Adrenal gland (tissue), 5 donors: ENCODE results near the gene DNAJC5.

ENCODE experiments used
- POLR2A ChIP-seq, 2 donors: fragments of 450-650 bp; IDR thresholded peaks; one replicate each; pipeline ENCODE4 v1.6.1; 2017; ENCODE audit warnings: antibody characterized with exemption in 2 of 2, mild to moderate bottlenecking in 2 of 2, moderate library complexity in 1 of 2
- TF ChIP-seq, protein P1 (sequence below), 6 experiments: fragments of 450-650 bp in 4 of 6; fragments of 200-600 bp in 2 of 6; sonication (generic) in 1 of 6; IDR thresholded peaks; 1 replicate in 5 of 6; 2 replicates in 1 of 6; pipeline versions ENCODE4 v1.5.1 to v1.8.0; 2016 to 2021; ENCODE audit warnings: antibody characterized with exemption in 6 of 6, mild to moderate bottlenecking in 2 of 6, moderate library complexity in 1 of 6
- donor health status: DM: no; HTN: no; CAD: no.

GRCh38 chr20:63935447-63935846, 40.5 kb downstream of the DNAJC5 start:
- TF ChIP-seq POLR2A (IDR thresholded peaks at IDR 0.05), result no peak
- TF ChIP-seq, protein P1, sequence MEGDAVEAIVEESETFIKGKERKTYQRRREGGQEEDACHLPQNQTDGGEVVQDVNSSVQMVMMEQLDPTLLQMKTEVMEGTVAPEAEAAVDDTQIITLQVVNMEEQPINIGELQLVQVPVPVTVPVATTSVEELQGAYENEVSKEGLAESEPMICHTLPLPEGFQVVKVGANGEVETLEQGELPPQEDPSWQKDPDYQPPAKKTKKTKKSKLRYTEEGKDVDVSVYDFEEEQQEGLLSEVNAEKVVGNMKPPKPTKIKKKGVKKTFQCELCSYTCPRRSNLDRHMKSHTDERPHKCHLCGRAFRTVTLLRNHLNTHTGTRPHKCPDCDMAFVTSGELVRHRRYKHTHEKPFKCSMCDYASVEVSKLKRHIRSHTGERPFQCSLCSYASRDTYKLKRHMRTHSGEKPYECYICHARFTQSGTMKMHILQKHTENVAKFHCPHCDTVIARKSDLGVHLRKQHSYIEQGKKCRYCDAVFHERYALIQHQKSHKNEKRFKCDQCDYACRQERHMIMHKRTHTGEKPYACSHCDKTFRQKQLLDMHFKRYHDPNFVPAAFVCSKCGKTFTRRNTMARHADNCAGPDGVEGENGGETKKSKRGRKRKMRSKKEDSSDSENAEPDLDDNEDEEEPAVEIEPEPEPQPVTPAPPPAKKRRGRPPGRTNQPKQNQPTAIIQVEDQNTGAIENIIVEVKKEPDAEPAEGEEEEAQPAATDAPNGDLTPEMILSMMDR (IDR thresholded peaks at IDR 0.05), result no peak
